HG03558 (cell line): ENCODE data around the gene RPS6KA3.

Experiments
- ATAC-seq: cut with Tn5 transposase; IDR thresholded peaks from one replicate; pipeline ENCODE4 v1.9.1; 2021; ENCODE audit warnings: moderate number of reproducible peaks; ENCODE audit not compliant: unreplicated experiment; ENCODE audit errors: extremely low read depth

The RPS6KA3 gene

GRCh38 chrX:20266810-20267606 lies at the start of gene RPS6KA3:
TSS of gene RPS6KA3 (minus strand) at chrX:20266909. CDS start at chrX:20266632, 277 bp downstream.
- ATAC-seq, result peak; percentile 42

- ATAC-seq, result peak; percentile 54
Measured at GRCh38 chrX:20315140-20315539, 48.4 kb upstream of the RPS6KA3 start.

- no peak for ATAC-seq
Measured at GRCh38 chrX:20313899-20314298, 47.2 kb upstream of the RPS6KA3 start.

- ATAC-seq, result no peak
Measured at GRCh38 chrX:20312018-20312417, 45.3 kb upstream of the RPS6KA3 start.

- no peak for ATAC-seq
Measured at GRCh38 chrX:20311505-20311904, 44.8 kb upstream of the RPS6KA3 start.

GRCh38 chrX:20309806-20310205 lies 43.1 kb upstream of the RPS6KA3 start:
- no peak for ATAC-seq

- no peak for ATAC-seq
Measured at GRCh38 chrX:20306668-20307067, 40.0 kb upstream of the RPS6KA3 start.

GRCh38 chrX:20300822-20301221 lies 34.1 kb upstream of the RPS6KA3 start:
- ATAC-seq, result no peak

- no peak for ATAC-seq
Measured at GRCh38 chrX:20294957-20295356, 28.2 kb upstream of the RPS6KA3 start.

- ATAC-seq, result no peak
Measured at GRCh38 chrX:20294284-20294683, 27.6 kb upstream of the RPS6KA3 start.

GRCh38 chrX:20285511-20285910 lies 18.8 kb upstream of the RPS6KA3 start:
- ATAC-seq, result no peak

GRCh38 chrX:20284992-20285391 lies 18.3 kb upstream of the RPS6KA3 start:
- ATAC-seq, result no peak

- no peak for ATAC-seq
Measured at GRCh38 chrX:20284444-20284843, 17.7 kb upstream of the RPS6KA3 start.

- no peak for ATAC-seq
Measured at GRCh38 chrX:20280938-20281337, 14.2 kb upstream of the RPS6KA3 start.

GRCh38 chrX:20274121-20274520 lies 7.4 kb upstream of the RPS6KA3 start:
- no peak for ATAC-seq

- ATAC-seq, result no peak
Measured at GRCh38 chrX:20271730-20272129, 5.0 kb upstream of the RPS6KA3 start.

- ATAC-seq, result no peak
Measured at GRCh38 chrX:20271186-20271585, 4.5 kb upstream of the RPS6KA3 start.

- ATAC-seq, result no peak
Measured at GRCh38 chrX:20270562-20270890, 3.8 kb upstream of the RPS6KA3 start.

GRCh38 chrX:20269848-20270561 lies 3.3 kb upstream of the RPS6KA3 start:
- no peak for ATAC-seq

GRCh38 chrX:20267931-20268701 lies 1.4 kb upstream of the RPS6KA3 start:
- no peak for ATAC-seq

- ATAC-seq, result no peak
Measured at GRCh38 chrX:20267607-20267930, 860 bp upstream of the RPS6KA3 start.
